Measurements from ENCODE around the gene FBXO9.

- TF ChIP-seq, protein P1, sequence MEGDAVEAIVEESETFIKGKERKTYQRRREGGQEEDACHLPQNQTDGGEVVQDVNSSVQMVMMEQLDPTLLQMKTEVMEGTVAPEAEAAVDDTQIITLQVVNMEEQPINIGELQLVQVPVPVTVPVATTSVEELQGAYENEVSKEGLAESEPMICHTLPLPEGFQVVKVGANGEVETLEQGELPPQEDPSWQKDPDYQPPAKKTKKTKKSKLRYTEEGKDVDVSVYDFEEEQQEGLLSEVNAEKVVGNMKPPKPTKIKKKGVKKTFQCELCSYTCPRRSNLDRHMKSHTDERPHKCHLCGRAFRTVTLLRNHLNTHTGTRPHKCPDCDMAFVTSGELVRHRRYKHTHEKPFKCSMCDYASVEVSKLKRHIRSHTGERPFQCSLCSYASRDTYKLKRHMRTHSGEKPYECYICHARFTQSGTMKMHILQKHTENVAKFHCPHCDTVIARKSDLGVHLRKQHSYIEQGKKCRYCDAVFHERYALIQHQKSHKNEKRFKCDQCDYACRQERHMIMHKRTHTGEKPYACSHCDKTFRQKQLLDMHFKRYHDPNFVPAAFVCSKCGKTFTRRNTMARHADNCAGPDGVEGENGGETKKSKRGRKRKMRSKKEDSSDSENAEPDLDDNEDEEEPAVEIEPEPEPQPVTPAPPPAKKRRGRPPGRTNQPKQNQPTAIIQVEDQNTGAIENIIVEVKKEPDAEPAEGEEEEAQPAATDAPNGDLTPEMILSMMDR (IDR thresholded peaks at IDR 0.05; ENCODE audit: low read depth, low read length), result no peak
- no peak for TF ChIP-seq EZH2phosphoT487 (IDR thresholded peaks at IDR 0.05; ENCODE audit: low read depth)
These were observed 47.7 kb downstream of the FBXO9 start for GRCh38 chr6:53112871-53113270.
